NCI-H82 (cell line): Measurements from ENCODE around the gene ROBO2.

Experiments used
- DNase-seq: peaks from one replicate; lab custom pipeline; 2025; lab: John Stamatoyannopoulos, UW

Gene ROBO2, protein sequence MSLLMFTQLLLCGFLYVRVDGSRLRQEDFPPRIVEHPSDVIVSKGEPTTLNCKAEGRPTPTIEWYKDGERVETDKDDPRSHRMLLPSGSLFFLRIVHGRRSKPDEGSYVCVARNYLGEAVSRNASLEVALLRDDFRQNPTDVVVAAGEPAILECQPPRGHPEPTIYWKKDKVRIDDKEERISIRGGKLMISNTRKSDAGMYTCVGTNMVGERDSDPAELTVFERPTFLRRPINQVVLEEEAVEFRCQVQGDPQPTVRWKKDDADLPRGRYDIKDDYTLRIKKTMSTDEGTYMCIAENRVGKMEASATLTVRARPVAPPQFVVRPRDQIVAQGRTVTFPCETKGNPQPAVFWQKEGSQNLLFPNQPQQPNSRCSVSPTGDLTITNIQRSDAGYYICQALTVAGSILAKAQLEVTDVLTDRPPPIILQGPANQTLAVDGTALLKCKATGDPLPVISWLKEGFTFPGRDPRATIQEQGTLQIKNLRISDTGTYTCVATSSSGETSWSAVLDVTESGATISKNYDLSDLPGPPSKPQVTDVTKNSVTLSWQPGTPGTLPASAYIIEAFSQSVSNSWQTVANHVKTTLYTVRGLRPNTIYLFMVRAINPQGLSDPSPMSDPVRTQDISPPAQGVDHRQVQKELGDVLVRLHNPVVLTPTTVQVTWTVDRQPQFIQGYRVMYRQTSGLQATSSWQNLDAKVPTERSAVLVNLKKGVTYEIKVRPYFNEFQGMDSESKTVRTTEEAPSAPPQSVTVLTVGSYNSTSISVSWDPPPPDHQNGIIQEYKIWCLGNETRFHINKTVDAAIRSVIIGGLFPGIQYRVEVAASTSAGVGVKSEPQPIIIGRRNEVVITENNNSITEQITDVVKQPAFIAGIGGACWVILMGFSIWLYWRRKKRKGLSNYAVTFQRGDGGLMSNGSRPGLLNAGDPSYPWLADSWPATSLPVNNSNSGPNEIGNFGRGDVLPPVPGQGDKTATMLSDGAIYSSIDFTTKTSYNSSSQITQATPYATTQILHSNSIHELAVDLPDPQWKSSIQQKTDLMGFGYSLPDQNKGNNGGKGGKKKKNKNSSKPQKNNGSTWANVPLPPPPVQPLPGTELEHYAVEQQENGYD (N-terminal part only)

DNA sequence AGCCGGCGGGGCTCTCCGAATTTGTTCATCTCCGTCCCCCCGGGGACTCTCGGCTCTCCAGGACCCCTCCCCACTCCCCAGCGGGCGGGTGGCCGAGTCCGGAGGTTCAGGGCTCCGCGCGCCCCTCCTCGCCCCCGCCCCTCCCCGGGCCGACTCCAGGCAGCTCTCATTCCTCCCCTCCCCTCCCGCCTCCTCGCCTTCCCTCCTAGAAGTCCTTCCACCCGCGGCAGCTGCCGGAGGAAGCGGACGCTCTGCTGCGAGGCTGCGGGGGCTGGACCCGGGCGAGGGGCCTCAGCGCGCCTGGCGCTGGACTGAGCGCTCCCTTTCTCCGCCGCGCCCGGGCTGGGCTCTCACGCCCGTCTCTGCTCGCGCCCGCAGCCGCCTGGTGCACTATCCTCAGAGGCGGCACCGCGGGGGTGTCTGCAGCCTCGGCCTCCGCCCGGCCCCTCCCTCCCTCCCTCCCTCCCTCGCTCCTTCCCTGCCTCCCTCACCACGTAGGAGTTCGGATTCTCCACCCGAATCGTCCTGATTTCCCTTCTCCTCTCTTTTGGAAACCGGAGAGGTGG is at the start of gene ROBO2:
ROBO2 (plus strand) TSS at position 494 of the 566 bp plus-strand sequence. CDS start 687 bp downstream, outside the sequence.
- peak; percentile 93 for DNase-seq

DNA sequence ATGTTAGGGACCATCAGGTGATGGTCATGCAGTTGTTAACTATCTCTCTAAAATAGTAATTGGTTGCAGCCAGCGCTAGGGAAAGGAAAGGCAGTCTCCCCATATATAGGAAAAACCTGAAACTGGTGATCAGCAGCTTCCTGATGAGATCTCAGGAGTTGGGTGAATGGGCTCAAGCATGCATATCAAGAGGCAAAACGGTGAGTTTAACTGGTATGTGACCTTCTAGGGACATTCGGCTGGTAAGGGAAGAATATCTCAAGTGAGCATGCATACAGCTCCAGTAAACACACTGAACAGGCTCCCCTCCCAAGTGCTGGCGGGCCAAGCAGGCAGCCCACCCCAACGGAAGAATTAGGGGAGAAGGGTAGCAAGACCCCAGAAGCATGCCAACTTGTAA is 49.3 kb upstream of the ROBO2 start:
- no peak for DNase-seq

DNA sequence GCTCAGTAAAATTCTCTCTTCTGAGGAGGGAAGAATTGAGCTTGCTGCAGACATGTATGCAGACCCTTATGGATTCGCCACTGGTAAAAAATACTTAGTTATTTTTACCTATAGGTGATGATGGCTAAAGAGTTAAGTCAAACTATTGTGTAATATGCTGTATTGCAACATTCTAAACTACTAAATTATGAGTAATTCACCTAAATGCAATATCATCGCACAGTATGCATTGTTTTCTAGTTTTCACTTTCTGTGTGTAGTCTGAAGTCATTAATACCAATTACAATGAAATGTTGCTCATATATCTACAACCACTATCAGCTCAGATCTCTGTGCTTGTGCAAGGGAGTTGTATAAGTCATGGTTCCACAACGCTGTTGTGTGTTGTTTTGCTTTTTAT is 48.7 kb upstream of the ROBO2 start:
- DNase-seq, result no peak

DNA sequence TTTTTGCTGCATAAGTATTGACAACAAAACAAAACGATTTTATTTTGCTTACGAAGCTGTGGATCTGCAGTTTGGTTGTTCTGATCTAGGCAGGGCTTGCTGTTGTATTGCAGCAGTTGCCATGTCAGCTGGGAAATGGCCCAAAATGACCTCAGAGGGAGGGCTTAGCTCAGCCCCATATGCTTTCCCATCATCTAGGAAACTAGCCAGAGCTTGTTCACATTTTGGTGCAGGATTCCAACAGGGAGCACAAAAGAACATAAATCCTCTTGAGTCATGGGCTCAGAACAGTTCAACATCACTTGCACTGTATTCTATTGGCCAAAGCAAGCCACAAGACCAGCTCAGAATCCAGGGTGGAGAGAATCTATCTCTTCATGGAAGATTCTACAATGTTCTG is 42.2 kb upstream of the ROBO2 start:
- peak; percentile 52 for DNase-seq

DNA sequence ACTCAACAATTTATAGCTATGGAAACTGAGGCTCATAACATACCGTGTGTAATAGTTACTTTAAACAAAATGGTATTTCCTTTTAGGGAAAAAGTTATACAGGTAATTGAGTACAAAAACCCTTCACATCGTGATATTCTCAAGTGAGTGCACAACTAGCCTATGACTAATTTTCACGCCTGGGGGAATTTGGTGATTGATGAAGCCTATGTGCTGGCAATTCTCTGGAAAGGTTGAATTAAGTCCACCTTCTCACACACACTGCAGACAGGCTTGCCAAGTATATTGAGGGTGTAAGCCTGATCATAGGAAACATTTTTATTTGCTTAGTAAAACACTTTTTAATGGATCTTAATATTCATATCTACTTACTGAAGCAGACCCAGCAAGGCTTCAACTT is 41.3 kb upstream of the ROBO2 start:
- no peak for DNase-seq

DNA sequence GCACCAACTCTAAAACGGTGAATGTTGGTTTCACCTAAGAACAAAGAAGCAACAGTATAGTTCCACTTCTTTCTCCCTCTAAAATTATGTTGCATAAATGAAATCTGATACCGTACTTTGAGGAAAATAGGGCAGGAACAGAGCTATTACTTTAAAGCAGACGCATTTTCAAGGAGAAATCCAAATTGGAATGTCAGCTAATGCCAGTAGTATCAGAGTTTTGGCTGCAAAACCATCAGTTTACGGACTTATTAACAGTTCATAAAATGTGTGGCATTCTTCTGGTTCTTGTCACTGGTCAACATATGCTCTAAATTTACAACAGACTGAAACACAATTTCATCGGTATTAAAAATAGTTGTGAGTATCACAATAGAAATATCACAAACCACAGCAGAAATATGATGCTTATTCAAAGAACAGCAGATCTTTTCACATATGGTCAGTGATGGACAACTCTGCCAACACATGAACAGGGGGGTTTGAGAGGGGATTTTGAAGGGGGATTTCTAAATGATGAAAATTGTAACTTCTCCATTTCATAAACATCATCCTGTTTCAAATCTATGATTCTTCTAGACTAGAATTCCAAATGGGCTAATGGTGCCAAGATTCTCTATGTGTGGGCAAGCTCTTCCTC is 38.7 kb upstream of the ROBO2 start:
- no peak for DNase-seq

DNA sequence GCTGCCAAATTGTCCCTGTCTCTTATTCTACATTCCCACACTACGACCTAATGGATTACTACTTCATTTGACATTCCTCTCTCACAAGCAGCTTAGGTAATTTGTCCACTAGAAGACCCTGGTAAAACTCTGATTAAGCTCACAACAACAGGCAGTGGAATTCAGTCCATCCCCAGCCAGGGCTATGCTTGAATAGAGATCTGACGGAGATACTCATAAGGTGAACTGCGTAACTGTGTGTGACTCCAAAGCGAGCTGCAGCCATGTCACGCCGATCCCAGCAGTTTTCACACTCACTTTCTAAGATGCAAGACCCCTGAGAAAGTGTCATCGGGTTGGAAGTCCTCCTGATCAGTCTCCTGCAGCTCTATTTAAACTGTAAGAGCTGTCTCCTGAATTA is 25.7 kb upstream of the ROBO2 start:
- no peak for DNase-seq

DNA sequence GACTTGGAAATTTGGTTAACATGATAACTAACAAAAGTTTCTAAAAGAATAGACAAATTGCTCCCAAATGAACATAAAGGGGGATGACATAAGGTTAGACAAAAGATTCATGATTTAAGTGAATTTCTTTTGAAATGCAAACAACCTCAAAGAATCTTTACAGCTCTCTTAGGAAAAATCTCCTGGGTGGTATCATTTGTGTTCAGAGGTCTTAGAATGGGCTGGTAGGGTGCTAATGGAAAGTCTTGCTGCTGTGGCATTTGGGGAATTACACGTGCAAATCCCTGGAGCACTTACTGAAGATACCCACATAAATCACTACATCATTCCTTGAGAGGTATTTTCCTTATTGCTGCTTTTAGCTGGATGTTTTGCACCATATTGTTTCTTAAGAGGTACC is 14.4 kb upstream of the ROBO2 start:
- DNase-seq, result no peak

DNA sequence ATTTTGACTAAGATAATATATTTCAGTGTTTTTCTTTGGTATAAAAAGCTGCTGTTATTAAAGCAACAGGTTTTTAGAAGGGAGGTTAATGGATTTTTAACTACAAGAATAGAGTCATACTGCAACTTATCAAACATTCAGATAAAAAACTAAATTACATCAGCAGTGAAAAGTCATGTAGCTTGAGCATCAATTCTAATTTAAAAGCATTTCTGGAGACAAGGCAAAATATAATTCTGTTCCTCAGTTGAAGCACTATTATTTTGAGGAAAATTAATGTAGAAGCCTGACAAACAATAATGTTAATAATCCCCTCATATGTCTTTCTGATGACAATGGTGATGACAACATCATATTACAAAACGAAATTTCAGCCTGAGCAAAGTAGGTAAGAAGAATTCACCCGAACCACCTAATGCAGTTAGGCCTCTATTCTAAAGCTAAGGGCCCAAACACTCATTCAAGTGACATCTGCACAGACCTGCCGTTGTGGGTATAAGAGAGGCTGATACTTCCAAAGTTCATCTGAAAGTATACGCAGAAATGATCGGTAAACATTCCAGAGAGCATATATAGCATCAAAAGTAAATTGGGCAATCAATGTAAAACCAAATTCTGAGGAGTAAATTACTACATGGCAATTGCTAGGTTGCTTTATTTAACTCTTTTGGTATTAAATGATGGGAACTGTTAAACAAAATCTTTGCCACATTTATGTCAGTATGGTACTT is 12.8 kb upstream of the ROBO2 start:
- DNase-seq, result no peak

DNA sequence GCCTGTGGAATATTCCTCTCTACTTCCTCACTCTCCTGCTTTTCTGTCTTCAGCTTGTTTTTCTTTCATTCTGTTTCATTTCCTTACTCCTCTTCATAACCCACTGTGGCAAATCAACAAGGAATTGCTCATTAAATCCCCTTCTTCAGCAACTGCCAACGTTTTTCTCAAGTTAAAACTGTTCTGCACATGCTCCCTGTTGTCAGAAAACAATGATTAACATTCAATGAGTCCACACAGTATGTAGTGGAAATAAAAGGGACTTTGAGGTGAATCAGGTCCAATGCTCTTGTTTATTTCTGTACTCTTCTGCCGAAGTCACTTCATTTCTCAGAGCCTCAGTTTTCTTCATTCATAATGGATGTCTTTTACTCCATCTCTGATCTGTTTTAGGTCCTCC is 11.9 kb upstream of the ROBO2 start:
- no peak for DNase-seq

DNA sequence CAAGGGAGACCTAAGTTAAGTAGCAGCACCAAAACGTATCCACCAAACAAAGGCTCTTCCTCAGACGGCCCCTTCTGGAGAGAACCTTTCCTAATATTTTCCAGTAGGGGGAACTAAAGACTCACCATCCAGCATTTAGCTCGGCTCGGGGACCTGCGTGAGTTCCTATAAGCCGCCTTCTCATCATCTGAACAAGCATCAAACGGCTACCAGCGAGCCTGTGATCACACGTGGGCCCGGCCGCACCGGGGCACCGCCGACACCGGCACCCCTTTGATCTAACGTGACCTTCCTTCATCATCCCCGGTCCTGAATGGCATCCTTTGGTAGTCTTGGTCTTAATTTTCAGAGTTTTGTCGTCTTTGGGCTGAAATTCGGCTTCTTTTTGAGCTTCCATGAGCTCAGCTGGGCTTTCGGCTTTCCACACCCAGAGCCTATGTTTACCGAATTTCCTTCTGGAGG is 1.4 kb upstream of the ROBO2 start:
- peak; percentile 96 for DNase-seq

DNA sequence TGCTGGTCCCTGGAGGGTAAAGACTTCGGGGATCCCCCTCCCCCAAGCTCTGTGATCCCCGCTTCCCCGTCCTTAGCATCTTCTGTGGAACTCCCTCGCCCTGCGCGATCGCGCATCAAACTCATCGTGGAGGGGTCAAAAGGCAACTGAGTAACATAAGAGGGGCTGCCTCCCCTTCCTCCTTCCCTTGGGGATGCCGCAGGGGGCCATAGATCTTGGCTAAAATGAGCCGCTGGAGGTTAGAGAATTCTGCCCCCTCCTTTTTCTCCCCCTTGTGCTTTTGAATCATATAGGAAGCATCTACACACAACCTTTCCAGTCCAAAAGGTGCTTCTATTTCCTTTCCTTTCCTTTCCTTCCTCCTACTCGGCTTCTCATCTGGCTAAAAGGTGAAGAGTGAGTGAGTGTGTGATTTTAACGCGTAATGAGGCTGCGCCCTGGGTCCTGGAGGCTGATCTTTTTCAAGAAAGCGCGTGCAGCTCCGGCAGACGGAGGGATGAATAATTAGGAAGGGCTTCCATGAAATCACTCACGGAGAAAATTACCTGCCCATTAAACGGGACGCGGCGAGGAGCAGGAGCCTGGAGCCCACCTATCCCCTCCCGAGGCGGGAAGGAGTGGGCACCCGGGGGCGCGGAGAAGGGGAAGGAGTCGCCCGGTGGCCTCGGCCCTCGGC is 831 bp upstream of the ROBO2 start:
- peak; percentile 81 for DNase-seq

DNA sequence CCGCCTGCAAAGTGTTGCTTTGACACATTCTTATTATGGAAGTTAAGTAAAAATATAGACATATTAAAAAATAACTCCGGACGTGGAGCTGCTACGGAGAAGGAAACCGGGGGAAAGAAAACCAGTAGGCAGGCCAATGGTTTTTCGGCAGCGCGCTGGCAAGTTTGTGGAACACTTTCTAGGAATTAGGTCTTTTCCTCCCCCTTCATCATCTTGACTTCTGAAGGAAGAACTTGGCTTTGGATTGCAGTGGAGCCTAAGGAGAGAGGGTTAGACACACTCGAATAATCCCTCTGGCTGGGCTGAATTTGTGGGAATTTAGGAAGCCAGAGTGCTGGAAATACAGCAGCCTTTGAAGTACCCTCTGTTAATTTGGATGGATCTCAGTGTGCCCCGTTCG is 317 bp downstream of the ROBO2 start:
- DNase-seq, result peak; percentile 68

DNA sequence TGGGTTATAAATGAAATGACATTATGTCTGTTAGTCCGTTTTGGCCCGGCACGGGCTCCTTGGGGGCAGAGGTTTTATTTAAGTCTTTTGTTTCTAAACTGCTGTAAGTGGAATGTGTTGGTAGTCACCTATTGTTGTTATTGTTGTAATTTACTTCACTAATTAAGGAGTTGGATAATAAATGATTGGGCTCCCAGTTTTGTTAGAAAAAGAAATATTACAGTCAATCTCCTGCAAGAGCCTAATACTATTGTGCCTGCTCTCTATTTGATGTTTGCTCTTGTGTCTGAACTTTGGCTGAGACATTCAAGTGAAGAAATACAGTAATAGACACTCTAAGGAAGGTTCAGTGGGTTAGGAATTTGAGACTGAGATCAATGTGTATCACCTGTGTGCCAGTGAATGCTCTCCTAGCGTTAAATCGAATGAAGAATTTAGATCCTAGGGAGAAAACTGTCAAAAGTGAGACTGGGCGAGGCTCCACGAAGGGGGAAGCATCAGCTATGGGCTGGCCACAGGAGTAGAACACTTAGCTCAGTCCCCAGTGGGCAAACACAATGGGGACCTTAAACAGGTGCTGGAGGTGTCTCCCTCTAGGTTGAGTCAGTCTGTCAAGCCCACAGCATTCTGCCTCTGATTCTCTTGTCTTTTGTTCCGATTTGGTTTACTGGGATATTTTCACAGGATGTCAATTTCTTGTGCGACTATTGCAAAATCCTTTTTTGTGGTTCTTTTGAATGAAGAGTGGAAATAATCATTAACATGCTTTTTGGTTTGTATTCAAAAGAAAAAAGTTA is 1.2 kb downstream of the ROBO2 start:
- peak; percentile 73 for DNase-seq

DNA sequence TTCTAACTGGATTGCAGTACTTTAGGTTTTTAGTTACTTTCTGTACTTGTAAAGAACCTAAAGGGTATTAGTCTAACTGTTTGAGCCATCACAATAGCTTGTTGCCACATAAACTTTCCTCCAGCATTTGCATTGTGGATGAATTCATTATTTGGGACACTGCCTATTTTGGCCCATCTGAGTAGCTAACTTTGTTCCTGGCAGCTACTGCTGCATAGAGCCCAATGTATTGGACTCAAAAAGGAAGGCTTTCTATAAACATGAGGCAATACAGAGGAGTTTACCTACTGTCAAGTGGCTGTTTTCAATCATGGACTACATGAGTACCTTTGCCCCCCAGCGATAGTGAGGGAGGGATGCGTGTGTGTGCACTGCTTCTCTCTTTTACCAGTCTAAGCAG is 1.9 kb downstream of the ROBO2 start:
- DNase-seq, result peak; percentile 59

DNA sequence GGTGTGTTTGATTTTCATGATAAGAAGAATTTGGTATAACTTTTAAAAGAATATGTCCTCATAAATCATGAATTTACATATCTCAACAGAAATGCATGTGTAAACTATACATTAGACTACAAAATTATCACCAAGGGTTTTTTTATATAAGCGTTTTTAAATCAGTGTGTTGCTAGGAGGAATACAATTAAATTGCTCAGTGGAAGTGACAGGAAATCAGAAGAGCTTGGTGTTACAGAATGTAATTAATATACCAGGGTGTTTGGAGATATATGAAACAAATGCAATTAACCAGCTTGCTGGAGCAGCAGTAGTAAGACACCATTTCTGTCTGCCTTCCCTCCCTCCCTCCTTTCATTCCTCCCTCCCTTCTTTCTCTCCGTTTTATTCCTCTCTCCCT is 2.4 kb downstream of the ROBO2 start:
- DNase-seq, result peak; percentile 31

DNA sequence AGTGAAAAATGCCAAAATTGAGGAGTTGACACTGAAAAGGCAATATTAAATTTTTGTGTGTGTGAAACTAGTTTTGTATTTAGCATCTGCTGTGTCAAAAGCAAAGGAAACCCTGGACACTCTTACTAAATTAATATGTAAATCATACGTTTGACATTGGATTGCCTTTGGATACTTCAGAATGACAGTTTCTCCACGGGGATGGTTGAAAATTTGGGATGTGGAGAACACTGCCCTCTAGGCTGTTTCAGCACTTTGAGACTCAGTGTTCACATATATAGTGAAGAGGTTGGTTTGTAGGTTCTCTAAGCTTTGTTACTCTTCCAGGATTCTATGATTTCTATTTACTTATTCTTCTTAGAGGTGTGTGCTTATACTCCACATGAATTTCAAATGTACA is 3.0 kb downstream of the ROBO2 start:
- peak; percentile 80 for DNase-seq

DNA sequence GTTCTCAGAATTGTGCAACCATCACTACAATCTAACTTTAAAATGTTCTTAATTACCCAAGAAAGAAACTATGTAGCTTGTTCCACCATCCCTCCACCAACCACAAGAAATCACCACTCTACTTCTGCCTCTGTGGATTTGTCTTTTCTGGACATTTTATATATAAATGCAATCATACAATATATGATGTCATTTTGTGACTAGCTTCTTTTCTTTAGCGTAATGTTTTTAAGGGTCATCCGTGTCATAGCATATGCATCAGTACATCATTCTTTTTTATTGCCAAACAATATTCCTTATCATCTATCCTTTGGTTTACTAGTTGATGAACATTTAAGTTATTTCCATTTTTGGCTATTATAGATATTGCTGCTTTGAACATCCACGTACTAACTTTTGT is 5.8 kb downstream of the ROBO2 start:
- no peak for DNase-seq

DNA sequence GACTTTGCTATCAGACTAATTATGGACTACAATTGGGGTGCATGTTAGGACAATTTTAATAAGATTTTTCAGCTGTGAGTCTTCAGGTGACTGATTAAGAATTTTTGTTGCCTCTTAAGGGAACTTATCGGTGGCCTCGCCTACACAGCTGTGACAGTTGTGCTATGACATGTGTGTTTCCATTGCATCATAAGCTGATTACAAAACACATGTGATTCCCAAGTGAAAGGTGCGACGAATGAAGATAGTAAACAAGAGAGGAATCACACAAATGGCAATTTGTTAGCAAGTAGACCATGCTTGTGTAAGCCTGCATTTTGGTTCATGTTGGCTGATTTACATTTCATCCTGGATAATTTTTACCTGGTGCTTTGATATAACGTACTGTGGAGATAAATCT is 8.3 kb downstream of the ROBO2 start:
- DNase-seq, result peak; percentile 79

DNA sequence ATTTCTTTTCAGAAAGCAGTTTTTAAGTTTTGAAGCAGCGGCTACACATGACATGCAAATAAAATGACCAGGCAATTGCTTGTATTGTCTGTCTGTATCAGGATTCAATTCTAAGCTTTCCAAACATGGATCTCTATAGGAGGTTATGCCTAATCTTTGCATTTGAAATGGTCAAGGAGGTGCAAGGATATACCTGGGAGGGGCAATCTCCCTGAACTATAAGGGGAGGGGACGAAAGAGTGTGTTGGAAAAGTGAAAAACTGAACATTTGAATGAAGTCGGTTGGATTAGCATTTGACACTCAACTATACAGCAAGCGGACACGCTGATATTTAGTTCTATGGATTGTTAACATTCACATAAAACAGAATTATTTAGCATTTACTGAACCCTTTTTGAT is 11.7 kb downstream of the ROBO2 start:
- no peak for DNase-seq
